K562 (cell line): ENCODE measurements around the gene SUGP1.

Experiments used
- BHLHE40 ChIP-seq: IDR thresholded peaks from 2 replicates; pipeline ENCODE4 v1.6.1; 2011; ENCODE audit warnings: low read length, improper control_type of control experiment
- GATA2 ChIP-seq: sonication (generic); formaldehyde crosslinking; IDR thresholded peaks from 2 replicates; pipeline ENCODE4 v1.4.0; 2020; ENCODE audit warnings: mild to moderate bottlenecking, missing genetic modification reagents
- MEIS2 ChIP-seq: fragments of 450-650 bp; IDR thresholded peaks from 2 replicates; pipeline ENCODE4 v1.6.1; 2014; ENCODE audit warnings: mild to moderate bottlenecking; ENCODE audit not compliant: partially characterized antibody
- NCOA2 ChIP-seq, 2 experiments: fragments of 450-650 bp; IDR thresholded peaks; 2 replicates each; pipeline ENCODE4 v1.6.1; 2018; ENCODE audit warnings: mild to moderate bottlenecking in 2 of 2, moderate library complexity in 1 of 2; ENCODE audit not compliant: partially characterized antibody in 2 of 2
- PRDM10 ChIP-seq: fragments of 450-650 bp; IDR thresholded peaks from 2 replicates; pipeline ENCODE4 v1.6.1; 2018; ENCODE audit not compliant: partially characterized antibody
- REST ChIP-seq, 2 experiments: fragments of 450-650 bp; formaldehyde crosslinking in 1 of 2; IDR thresholded peaks; 2 replicates each; pipeline versions ENCODE4 v1.4.0 to v1.6.1; 2014 to 2020; ENCODE audit warnings: mild to moderate bottlenecking in 2 of 2, borderline replicate concordance in 1 of 2, low read depth in 1 of 2

GRCh38 chr19:19343762-19344161 lies 23.5 kb upstream of the SUGP1 start:
- no peak for TF ChIP-seq REST (IDR thresholded peaks at IDR 0.05; ENCODE audit: borderline replicate concordance)
- no peak for TF ChIP-seq REST (CRISPR knock-in tag; IDR thresholded peaks at IDR 0.05; ENCODE audit: low read depth)
- TF ChIP-seq NCOA2 (IDR thresholded peaks at IDR 0.05; ENCODE audit: partially characterized antibody in 2 of 2): no peak
- no peak for TF ChIP-seq GATA2 (CRISPR knock-in tag)
- TF ChIP-seq BHLHE40: no peak
- no peak for TF ChIP-seq PRDM10
- no peak for TF ChIP-seq MEIS2
